ENCODE data around the gene PSORS1C1. TPM values are rescaled to one million over a fixed set of nuclear protein-coding genes. Genes with fewer than 3 reads are reported as not detected.
A peak's percentile ranks its signal among the peaks of the same experiment; 100 is the strongest.
"Not testable (repeated sequence)": the region's sequence is repeated elsewhere in the genome, so short reads cannot be mapped to it uniquely, and the experiment has no call there.

Gene PSORS1C1
- total RNA-seq, 1 donor from 2014 or later: 1.2 TPM

DNA sequence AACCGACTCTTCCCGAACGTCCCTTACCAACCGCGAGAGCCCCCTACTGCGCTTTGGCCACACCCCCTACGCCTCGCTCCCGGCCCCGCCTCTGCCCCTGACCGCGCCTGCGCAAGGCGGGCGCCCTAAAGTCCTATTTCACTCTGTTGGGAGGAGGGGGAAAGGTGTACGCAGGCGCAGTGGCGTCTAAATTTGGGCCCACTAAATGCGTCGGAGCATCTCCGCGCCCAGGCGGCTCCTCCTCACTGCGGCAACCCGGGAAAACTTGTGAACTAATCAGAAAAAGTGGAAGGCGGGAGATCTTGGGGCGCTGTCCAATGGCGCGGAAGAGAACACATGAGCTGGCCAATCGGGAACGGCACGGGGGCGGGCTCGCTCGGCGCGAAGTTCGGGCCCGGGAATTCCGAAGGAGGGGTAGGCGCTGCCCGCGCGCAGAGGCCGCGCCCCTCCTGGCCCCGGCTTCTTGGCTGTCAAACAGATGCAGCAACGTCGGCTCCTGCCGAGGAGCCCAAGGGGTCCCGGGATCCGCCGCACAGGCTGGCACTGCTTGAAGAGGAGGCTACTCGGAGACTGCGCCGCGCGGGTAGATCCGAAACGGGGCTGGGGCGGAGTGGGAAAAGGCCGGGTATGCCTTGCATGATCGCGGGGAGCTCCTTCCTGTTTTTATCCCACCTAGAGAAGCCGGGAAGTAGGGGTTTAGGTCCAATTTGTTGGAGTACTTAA is 43.7 kb downstream of the PSORS1C1 start, which contains the start of gene TCF19:
TCF19 (plus strand) TSS at position 450 of the 723 bp plus-strand sequence. CDS start 881 bp downstream, outside the sequence.
- DNase-seq (ENCODE audit: low spot score): peak; percentile 100

DNA sequence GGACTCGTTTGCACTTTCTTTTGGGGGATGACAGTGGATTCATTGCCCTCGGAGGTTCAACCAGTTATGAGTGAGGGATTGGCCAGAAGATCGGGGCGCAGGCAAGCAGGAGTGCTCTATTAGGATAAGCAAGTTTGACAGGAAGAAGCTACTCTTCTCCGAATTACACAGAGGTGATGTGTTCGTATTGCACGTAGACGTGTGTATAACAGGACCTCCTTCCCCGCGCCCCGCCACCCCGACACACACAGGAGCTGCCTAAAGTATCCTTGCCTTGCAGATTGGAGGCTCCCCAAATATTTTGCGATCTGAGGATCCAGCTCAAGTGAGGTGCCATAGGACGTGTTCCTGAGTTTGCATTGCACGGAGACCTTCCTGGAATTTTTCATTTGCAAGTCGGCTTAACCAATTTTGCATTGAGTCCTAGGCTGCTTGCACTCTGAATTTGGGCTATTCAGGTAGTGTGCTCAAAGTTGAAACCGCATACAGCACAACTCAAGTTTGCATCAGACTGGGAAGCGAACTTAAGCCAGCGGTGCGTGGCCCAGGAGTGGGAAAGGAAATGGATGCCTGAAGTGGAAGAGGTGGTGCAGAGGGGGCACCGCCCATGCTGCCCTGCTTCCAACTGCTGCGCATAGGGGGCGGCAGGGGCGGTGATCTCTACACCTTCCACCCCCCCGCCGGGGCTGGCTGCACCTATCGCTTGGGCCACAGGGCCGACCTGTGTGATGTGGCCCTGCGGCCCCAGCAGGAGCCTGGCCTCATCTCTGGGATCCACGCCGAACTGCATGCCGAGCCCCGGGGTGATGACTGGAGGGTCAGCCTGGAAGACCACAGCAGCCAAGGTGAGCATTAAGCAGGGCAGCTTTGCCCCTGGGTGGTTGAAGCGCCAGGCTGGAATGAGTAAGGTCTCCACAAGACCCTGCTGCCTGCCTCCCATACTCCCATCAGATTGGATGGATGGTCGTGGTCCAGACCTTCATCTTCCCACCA is 44.6 kb downstream of the PSORS1C1 start:
- DNase-seq (ENCODE audit: low spot score): peak; percentile 11

DNA sequence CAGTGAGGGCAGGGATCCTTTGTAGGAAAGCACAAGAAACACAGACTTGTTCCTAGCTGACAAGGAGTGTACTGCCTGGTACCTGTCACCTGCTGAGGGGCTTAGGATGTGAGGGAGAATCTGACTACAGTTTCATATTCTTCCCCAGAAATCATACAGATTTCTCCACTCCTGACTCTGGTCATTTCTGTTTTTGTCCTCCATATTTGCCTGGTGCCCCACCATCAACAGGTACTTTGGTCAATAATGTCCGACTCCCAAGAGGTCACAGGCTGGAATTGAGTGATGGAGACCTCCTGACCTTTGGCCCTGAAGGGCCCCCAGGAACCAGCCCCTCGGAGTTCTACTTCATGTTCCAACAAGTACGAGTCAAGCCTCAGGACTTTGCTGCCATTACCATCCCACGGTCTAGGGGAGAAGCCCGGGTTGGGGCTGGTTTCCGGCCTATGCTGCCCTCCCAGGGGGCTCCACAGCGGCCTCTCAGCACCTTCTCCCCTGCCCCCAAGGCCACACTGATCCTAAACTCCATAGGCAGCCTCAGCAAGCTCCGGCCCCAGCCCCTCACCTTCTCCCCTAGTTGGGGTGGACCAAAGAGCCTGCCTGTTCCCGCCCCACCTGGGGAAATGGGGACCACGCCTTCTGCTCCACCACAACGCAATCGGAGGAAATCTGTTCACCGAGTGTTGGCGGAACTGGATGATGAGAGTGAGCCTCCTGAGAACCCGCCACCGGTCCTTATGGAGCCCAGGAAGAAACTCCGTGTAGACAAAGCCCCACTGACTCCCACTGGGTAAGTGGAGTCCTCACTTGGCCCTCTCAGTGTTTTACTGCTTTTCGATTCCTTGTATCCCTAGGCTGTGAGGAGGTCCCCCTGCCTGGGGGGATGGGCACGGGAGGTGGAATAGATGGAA is 46.9 kb downstream of the PSORS1C1 start:
- no peak for DNase-seq (ENCODE audit: low spot score)

DNA sequence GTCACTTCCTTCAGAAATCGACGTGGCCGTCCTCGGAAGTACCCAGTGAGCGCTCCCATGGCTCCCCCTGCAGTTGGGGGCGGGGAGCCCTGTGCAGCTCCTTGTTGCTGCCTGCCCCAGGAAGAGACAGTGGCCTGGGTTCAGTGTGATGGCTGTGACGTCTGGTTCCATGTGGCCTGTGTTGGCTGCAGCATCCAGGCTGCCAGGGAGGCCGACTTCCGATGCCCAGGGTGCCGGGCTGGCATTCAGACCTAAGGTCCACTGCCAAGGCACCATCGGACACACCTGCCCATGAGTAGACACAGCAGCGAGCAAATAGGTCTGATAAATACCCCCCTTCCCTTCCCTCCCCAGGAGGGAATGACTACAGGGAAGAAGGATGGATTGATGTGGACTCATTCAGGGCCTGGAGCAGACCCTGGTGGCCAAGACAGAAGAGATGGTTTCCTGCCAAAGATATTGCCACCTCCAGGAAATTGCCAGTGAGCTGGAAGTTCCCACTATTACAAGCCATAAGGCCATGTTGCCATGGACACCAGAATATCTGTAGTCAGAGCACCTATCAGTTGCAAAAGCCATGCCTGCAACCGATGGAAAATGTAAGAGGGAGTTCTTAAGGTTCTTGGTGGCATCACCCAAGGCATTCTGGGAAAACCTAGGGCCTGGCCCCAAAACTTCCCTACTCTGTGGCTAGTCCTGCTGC is 48.0 kb downstream of the PSORS1C1 start:
- DNase-seq (ENCODE audit: low spot score): no peak

DNA sequence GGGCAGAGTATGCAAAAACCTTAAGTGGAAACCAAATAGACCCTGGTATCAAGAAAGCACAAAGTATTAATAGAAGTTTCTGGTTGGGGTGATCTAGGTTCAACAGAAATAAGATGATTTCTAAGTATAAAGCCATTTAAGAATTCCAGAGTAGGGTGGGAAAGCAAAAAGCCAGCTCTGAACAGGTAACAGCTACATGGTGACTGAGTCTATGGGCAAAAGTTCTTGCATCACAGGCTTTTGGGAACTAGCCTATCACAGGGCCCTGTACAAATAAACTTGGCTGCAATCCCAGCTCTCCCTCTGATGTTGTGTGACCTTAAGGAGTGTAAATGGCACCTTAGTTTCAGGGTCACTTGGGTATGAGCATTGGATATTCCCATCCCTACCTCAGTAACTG is 49.3 kb downstream of the PSORS1C1 start:
- no peak for DNase-seq (ENCODE audit: low spot score)

DNA sequence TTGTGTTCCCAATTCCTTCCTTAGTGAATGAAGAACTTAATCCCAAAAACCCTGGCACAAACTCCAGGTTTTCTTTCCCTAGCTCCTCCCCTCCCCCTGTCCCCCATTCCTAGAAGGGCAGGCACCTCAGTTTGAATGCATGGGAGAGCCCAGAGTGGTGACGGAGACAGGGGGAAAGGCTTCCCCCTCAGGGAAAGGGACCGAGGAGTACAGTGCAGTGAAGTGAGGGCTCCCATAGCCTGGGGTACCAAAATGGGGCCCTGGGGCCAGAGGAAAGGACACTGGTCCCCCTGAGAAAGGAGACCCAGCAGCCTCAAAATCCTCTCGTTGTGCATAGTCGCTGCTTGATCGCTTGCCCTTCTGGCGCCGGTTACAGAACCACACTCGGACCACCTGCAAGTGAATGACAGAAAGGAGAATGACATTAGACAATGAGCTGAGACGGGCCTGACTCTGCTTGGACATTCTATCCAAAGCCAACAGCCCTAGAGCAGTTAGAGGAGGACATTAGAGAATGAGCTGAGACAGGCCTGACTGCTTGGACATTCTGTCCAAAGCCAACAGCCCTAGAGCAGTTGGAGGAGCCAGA is 50.0 kb downstream of the PSORS1C1 start:
- not testable (repeated sequence) for DNase-seq (ENCODE audit: low spot score)

DNA sequence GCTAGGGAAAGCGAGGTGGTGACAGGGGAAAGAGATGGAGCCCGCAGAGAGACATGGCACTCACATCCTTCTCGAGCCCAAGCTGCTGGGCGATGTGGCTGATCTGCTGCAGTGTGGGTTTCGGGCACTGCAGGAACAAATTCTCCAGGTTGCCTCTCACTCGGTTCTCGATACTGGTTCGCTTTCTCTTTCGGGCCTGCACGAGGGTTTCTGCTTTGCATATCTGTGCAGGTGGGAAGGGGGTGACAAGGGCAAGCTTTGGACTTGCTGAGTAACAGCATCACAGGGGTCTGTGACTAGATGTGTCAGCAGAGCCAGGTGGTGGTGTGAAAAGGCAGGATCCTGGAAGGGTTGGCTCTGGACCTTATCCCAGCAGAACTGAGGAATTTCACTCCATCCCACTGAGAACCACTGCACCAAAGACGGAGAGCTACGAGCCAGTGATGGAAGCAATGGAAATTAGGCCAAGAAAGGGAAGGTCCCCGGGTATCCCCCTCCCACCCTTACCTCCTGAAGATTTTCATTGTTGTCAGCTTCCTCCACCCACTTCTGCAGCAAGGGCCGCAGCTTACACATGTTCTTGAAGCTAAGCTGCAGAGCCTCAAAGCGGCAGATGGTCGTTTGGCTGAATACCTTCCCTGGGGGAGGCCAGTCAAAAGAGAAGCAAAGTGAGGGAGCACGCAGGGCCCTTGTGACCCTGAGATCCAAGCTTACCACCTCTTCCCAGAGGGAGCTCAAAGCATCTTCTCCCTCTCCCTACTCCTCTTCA is 50.6 kb downstream of the PSORS1C1 start:
- DNase-seq (ENCODE audit: low spot score): not testable (repeated sequence)

DNA sequence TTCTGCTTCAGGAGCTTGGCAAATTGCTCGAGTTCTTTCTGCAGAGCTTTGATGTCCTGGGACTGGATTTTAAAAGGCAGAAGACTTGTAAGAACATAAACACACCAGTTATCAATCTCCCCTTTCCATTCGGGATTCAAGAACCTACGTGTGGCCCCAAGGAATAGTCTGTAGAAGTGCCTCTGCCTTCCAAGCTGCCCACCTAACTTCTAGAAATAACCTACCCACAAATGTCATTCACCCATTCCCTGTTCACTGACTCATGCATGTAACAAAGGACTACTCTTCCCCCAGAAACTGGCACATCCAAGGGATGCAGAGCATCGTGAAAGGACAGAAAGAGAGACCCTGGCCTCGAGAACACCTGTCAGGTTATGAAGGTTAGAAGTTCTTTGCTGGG is 51.4 kb downstream of the PSORS1C1 start:
- DNase-seq (ENCODE audit: low spot score): no peak

DNA sequence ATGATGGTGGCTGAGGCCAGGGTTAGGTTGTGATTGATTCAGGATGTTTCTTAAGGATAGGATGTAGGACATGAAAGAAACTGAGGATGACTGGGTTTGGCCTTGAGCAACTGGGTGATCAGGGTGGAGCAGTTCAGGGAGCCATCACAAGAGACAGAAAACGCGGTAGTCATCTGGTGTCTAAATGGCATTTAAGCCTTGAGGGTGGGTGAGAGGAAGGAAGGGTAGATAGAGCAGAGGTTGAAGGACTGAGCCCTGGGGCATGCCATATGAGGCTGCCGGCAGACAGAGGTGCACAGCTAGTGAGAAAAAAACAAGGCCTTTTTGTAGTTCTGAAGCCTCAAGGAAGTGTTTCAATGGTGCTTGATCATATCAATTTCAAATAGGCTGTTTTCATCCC is 54.0 kb downstream of the PSORS1C1 start:
- no peak for DNase-seq (ENCODE audit: low spot score)

DNA sequence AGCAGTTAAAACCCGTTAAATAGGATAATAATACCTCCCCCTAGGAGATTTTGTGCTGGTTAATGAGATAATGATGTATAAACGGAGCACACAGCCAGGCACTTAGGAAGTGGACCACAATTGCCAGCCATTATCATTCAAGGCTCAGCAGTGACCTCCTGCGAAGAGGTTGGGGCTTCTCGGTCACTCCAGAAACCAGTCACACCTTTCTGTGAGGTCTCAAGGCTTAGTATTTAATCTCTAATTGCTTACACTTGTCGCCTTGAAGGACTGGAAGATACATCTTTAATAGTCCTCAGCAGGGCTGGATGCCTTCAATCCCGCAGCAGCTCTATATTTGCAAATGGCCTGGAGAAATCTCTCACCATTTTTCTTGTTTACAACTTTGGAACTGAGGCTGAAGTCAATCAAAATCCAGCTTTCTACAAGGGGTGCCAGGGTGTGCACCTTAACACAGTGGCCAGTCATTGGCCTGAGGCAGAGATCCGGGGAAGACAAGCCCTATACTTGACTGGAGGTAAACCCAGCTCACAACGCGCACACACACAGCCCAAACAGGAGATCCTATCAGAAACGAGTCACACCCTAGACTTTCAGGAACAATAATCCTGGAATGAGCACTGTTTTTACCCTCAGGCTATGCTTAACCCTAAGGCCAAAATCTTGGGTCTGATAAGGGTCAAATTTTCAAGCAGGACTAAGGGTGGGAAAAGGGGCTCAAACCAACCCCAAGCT is 54.7 kb downstream of the PSORS1C1 start:
- DNase-seq (ENCODE audit: low spot score): no peak

DNA sequence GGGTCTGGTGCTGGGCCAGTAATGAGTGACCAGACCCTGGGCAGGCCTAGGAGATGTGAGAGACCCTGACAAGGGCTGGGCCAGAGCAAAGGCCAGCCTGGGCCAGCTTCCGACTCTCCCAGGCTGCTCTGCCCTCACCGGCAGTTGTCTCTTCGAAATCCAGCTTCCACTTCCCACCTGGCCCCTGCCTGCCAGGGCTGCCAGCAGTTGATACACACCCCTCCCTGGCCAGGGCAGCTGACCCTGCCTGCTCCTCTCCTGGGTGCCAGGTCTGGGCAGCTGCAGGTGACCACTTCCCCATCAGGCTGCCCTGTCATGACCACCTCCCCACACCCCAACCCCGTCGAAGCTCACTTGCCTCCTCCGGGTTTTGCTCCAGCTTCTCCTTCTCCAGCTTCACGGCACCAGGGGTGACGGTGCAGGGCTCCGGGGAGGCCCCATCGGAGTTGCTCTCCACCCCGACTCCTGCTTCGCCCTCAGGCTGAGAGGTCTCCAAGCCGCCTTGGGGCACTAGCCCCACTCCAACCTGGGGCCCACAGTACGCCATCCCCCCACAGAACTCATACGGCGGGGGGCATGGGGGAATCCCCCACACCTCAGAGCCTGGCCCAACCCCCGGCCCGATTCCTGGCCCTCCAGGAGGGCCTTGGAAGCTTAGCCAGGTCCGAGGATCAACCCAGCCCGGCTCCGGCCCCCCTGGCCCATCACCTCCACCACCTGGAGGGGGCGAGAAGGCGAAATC is 55.4 kb downstream of the PSORS1C1 start:
- not testable (repeated sequence) for DNase-seq (ENCODE audit: low spot score)

DNA sequence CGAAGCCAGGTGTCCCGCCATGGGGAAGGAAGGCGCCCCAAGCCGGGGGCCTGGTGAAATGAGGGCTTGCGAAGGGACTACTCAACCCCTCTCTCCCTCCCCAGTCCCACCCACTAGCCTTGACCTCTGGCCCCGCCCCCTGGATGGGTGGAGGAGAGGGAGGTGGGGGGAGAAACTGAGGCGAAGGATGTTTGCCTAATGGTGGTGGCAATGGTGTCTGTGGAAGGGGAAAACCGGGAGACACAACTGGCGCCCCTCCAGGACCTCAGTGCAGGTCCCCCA is 55.9 kb downstream of the PSORS1C1 start, which contains the start of gene POU5F1:
POU5F1 (minus strand) TSS at position 83 of the 282 bp plus-strand sequence; CDS start at position 21, 62 bp downstream.
- DNase-seq (ENCODE audit: low spot score): no peak

DNA sequence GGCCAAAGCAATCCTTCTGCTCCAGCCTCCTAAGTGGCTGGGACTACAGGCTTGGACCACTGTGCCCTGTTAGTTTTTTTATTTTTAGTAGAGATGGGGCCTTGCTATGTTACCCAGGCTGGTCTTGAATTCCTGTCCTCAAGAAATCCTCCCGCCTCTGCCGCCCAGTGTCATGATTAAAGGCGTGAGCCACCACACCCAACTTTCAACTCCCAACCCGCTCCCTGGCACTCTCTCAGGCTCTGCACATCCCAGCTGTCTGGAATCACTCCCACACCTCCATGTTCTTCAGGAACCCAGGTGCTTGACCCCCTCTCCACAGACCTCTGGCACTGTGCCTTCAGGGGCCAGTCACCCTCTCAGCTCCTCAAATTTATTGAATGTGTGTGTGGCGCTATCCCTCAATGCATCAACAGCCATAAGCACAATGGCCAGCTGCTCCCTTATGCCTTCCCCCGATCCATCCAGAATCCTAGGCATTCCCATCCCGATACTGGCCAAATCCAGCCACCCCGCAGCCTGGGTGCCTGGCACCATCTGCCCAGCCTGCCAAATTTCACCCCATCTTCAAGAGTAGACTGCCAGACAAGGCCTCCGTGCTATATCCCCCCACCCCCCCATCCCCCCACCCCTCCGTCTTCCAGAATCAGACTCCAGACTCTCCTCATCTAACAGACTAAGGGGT is 56.5 kb downstream of the PSORS1C1 start:
- no peak for DNase-seq (ENCODE audit: low spot score)

DNA sequence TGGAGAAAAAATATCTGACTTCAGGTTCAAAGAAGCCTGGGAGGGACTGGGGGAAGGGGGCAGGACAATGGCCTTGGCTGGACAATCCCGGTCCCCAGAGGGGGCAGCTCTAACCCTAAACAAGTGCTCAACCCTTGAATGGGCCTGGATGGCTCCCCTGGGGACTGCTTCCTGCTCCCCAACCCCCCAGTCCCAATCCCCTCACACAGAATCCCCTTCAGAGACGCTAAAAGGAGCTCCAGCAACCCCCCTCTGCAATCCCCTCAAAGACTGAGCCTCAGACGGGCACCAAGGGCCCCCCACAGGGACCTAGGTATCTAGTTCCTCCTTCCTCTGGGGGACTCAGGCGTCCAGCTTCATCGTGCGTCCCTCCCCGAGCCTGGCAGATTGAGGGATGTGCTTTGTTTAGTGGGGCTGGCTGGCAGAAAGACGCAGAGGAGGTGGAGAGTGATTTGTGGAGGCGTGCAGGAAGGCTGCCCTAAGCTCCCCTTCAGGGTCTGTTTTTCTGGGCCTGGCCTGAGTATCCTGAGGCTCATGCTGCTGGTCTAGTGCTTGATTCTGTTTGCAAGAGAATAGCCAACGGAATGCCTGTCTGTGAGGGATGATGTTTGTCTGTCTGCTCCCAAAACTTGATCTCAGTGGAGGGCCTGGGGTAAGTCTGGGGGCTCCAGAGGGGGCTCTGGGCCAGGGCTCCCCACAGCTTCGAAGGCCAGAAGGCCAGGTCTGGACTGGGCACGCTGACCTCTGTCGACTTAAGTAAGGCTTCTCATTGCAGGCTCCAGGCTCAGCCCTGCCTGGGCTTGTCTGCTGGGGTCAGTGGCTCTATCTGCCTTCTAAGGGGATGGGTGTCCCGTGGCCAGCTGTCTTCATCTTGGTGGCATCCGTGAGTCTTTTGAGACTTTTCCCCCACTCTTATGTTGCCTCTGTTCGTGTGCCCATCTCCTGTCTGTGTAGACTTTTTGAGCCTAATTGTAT is 57.6 kb downstream of the PSORS1C1 start:
- DNase-seq (ENCODE audit: low spot score): no peak

DNA sequence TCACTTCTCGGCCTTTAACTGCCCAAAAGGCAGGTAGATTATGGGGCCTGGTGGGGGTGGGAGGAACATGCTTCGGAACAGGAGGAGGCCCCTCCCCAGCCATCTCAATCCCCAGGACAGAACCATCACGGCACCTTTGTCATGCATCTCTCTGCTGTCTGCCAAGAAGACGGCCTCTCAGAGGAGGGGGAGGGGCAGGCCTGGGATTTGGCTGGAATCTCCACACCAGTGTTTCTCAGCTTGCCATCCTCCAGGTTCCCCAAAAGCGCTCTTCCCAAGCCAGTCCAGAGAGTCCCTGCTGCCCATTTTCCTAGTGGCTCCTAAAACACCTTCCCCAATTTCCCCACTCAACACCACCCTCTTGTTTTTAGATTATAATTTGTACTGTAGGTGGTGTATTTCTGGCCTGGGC is 58.4 kb downstream of the PSORS1C1 start:
- no peak for DNase-seq (ENCODE audit: low spot score)

DNA sequence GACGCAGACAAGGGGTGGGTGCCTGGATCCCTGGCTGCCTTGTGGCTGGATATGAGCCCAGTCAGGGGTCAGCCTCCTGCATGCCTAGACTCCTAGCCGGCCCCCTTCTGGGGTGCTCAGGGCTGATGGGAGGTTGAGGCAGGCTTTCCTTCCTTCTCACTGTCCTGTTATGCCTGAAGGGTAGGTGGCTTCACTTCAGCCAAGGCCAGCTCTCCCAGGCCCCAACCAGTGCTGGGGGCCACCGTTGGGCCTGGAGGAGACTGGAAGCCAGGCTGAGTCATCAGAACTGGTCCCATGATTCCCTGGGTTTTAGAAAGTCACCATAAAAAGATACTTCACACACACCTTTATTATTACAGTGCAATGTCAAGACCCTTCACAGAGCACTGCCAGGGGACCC is 58.8 kb downstream of the PSORS1C1 start:
- no peak for DNase-seq (ENCODE audit: low spot score)

All from umbilical cord (tissue), 2 donors.